GM20431 (cell line): Measurements from ENCODE around the gene KRT76.

Experiments used
- in situ Hi-C: fragments of 300-500 bp; cut with MseI, MboI; formaldehyde crosslinking; loops from one replicate; pipeline ENCODE4 v1.15.0; 2020; ENCODE audit warnings: low sequenced_read_pairs; ENCODE audit not compliant: unreplicated experiment

KRT76 gene

DNA sequence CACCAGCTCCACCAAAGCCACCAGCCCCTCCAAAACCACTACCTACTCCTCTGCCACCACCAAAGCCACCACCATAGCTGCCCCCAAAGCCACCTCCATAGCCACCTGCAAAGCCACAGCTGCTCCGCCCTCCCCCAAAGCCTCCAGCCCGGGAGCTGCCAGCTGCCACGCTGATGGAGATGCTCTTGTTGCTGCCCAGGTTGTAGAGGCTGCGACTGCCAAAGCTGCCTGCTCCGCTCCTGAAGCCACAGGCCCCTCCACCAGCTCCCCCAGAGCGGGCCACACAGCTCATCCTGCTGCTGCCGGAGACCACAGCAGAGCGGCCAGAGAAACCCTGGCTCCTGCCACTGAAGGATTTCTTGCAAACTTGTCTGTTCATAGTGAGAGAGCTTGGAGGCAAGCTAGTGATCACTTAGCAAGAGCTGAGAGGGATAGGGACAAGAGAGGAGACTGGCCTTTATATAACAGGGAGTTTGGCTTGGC, at the start of gene KRT76:
TSS of gene KRT76 (minus strand) at position 433 of the 483 bp plus-strand sequence. CDS start at position 379, 54 bp downstream.
- in situ Hi-C loops = no loop called here

DNA sequence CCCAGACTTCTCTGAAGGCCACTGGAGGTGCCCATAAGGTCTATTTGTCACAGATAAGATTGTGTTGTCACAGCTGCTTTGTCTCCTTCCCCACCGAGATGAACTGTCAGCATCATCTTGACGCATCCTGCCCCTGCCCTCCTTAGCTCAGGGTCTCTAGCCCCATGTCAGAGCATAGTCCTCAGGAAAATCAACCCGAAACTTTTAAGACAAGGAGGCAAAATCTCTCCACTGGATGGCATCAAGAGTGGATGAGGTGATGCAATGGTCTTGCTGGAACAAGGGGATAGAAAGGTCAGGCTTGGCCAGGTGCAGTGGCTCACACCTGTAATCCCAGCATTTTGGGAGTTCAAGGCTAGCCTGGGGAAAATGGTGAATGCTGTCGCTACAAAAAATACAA, 48.8 kb upstream of the KRT76 start:
- in situ Hi-C loops = no loop called here

DNA sequence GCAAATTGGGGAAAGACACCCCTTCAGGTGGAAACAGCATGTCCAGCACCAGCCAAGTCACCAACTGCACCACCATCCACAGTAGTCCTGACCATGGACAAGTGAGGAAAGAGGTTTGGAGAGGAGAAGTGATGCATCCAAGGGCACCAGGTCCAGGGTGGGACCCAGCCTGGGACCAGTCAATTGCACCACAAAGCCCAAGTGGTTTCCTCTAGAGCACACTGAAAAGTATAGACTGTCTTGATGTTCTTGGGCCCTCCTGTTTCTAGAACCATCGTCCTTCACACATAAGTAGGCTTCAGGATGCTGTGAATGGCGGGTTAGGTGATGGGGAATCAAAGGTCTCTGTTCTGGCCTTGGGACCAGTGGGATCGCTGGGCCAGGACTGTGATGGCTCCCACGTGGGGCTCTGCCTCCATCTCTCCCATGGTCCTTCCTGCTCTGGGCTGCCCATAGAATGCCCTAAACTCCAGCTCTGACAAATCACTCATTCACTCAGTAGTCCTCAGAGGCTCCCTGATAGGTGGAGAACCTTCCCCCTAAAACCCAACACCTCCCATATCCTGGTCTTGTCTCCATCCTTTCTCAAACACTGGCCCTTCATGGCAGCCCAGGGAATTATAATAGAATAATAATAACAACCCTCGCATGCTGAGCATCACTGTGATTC, 47.7 kb upstream of the KRT76 start:
- in situ Hi-C loops = no loop called here

GRCh38 chr12:52823761-52824450, 46.8 kb upstream of the KRT76 start:
- in situ Hi-C loops = no loop called here

- in situ Hi-C loops = no loop called here
Observed at GRCh38 chr12:52822771-52823510, 45.8 kb upstream of the KRT76 start.

GRCh38 chr12:52821826-52822660, 44.9 kb upstream of the KRT76 start:
- in situ Hi-C loops = no loop called here

GRCh38 chr12:52821071-52821730, 44.1 kb upstream of the KRT76 start:
- in situ Hi-C loops = no loop called here

DNA sequence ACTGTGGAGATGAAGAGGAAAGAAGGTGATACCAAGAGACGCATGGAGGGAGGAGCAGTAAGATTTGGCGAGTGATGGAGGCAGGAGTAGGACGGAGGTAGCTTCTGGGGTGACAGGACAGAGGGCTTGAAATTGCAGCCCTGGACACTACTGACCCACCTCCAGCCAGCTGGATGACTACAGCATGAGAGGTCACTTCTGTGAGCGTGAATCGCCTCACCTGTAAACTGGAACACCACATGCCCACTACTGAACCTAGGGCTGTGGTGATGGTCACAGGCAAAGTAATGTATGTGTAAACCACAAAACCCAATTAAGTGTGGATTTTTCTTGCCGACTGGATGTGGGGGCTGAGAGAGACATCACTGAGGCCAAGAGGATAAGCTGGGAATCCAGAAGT, 43.4 kb upstream of the KRT76 start:
- in situ Hi-C loops = no loop called here

DNA sequence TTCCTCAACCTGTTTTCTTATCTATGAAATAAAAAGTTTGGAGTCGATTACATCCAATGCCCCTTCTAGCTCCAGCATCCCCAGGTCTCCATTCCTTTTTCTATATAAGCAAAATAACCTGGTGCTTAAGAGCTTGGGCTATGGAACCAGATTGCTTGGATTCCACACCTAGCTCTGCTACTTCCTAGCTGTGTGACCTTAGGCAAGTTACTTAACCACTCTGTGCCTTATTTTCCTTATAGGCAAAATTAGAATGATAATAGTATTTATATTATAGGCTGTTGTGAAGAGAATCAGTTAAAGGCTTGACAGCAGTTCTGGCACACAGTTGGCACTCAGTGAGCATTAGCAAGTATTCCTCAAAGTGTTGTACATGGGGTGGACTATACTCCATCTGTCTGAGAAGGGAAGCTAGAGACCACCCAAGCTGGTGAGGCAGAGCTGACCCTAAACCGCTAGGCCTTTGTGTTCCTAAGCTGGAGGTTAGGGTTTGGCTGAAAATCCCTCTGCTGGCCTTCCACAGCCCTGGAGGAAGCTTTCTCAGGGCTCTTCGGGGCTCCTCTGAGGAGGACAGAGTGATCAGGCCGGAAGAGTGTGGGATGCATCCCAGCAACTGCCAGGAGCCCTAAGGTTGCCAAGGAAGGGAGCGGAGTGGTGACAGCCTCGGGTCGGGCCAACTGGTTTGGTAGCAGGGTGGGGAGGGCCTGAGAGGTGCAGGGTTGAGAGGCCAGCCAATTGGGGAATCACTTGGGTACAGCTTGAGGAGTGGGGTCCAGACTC, 42.8 kb upstream of the KRT76 start:
- in situ Hi-C loops = no loop called here

GRCh38 chr12:52818887-52819420, 41.8 kb upstream of the KRT76 start:
- in situ Hi-C loops = no loop called here

GRCh38 chr12:52818388-52818787, 41.2 kb upstream of the KRT76 start:
- in situ Hi-C loops = no loop called here

DNA sequence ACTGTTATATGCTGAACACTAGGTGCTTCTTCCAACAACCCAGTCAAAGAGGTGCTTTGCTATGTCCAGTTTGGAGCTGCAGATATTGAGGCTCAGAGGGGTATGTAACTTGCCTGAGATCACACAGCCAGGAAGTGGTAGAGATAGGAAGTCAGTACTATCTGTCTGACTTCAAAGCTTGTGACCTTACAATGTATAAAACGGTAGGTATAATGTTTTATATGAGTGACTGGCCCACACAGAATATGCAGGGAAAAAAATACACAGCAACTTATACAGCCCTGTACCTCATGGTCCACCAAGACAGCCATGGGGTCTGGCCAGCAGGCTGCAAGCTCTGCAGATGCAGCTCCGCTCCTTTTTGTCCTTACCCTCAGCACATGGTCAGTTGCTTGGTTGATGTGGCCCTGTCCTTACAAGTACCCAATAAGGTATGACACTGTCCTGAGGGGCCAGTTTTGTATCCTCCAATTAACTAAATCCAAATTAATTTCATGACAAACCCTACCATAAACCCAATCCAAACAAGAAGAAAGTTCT, 40.6 kb upstream of the KRT76 start:
- in situ Hi-C loops = no loop called here

- in situ Hi-C loops = no loop called here
Observed at GRCh38 chr12:52817003-52817698, 40.0 kb upstream of the KRT76 start.

DNA sequence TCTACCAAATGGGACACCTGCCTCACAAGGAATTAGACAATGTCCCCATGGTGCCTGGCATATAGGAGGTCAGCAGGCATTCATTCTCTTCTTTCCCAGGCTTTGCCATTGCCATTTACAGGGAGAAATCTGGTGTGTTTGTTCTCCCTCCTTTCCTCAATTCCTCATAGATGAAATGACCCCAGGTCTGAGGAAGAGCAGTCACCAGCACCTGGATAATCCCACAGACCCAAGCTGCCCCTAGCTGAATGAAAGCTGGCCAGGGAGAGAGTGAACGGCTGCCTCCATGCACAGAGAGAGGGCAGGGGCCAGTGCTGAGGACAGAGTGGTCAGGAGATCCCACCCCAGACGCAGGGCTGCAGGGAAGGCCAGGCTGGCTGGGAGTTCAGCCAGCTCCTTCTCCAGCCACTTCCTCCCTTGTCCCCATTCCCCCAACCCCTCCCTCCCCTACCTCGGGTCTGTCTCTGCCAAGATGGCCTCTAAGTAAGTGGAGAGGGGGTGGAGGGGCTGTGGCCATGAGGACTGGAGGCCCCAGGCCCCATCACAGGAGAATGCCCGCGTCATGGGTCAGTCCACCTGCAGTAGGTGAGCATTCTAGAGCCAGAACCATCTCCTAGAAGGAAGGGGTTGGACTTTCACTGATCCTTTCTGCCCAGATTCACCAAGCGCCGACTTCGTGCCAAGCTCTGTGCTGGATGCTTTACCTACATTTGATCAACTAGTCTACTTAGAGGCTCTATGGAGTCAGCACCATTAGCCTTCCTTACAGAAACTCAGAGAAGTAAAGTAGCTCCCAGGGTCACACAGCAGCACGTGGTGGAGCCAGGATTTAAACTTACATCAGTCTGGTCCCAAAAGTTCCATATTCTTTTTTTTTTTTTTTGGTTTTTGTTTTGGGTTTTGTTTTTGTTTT, 38.8 kb upstream of the KRT76 start:
- in situ Hi-C loops = no loop called here

DNA sequence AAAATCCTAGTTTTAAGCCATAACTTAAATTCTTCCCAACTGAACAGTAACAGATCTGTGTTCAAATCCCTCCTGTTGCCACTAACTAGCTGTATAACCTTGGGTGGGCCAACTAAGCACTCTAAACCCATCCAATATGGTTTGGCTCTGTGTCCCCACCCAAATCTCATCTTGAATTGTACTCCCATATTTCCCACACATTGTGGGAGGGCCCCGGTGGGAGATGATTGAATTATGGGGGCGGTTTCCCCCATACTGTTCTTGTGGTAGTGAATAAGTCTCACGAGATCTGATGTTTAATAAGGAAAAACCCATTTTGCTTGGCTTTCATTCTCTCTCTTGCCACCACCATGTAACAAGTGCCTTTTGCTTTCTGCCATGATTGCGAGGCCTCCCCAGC, 38.0 kb upstream of the KRT76 start:
- in situ Hi-C loops = no loop called here

GRCh38 chr12:52814710-52815155, 37.6 kb upstream of the KRT76 start:
- in situ Hi-C loops = no loop called here
